Measurements from ENCODE around the gene FAR2. TPM values are rescaled to one million over a fixed set of nuclear protein-coding genes. Genes with fewer than 3 reads are reported as not detected.
A peak's percentile ranks its signal among the peaks of the same experiment; 100 is the strongest.

FAR2 gene
- total and polyA plus RNA-seq, 2 donors (not counting 1 experiment from before 2014, with no cell fraction given), result 9.2 to 10.2 TPM

DNA sequence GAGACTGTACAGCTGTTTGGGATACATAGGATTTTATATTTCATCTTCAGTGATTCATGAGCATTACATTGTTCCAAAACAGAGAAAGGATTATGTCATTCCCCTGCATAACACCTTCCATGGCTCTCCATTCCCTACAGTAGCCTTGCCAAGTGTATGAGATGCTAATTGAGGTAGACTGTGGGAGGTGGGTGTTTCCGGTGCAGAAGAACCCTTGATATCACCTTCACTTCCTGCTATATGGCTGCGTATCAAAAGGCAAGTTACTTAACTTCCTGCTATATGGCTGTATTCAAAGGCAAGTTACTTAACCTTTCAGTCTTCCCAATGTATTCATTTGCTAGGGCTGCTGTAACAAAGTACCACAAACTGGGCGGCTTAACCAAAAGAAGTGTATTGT, 11.2 kb downstream of the FAR2 start:
- no peaks in the 10 kb centered on the region for H3K27me3 ChIP-seq (ENCODE audit: control insufficient read depth, insufficient read depth, low read length)
- no peak overlapping the region for H3K4me2 ChIP-seq (ENCODE audit: extremely low read depth, insufficient read depth, low read length)
- peaks cover 4% of the 10 kb centered on the region for H3K4me1 ChIP-seq (ENCODE audit: control insufficient read depth, extremely low read depth, insufficient read depth, low read length)
- no peaks in the 10 kb centered on the region for H3K79me2 ChIP-seq (ENCODE audit: control insufficient read depth, insufficient read depth, low read length)
- no peaks in the 10 kb centered on the region for H3K36me3 ChIP-seq (ENCODE audit: control insufficient read depth, insufficient read depth, low read length)
- no peak overlapping the region for H3K27ac ChIP-seq (ENCODE audit: insufficient read depth, low read length)
- TF ChIP-seq, protein P1, sequence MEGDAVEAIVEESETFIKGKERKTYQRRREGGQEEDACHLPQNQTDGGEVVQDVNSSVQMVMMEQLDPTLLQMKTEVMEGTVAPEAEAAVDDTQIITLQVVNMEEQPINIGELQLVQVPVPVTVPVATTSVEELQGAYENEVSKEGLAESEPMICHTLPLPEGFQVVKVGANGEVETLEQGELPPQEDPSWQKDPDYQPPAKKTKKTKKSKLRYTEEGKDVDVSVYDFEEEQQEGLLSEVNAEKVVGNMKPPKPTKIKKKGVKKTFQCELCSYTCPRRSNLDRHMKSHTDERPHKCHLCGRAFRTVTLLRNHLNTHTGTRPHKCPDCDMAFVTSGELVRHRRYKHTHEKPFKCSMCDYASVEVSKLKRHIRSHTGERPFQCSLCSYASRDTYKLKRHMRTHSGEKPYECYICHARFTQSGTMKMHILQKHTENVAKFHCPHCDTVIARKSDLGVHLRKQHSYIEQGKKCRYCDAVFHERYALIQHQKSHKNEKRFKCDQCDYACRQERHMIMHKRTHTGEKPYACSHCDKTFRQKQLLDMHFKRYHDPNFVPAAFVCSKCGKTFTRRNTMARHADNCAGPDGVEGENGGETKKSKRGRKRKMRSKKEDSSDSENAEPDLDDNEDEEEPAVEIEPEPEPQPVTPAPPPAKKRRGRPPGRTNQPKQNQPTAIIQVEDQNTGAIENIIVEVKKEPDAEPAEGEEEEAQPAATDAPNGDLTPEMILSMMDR (conservative IDR thresholded peaks at IDR 0.05 in 1 of 2, IDR thresholded peaks at IDR 0.05 in 1 of 2; ENCODE audit: low read depth in 1 of 2, low read length in 2 of 2), result no peak
- no peak for TF ChIP-seq EZH2 (IDR thresholded peaks at IDR 0.05; ENCODE audit: low read length, missing control alignments)
- no peak overlapping the region for H3K4me3 ChIP-seq (replicated peaks in 1 of 4; ENCODE audit: control extremely low read depth in 1 of 4, insufficient read depth in 1 of 4, low read depth in 3 of 4, low read length in 4 of 4)
- H4K20me1 ChIP-seq (ENCODE audit: control insufficient read depth, extremely low read depth, insufficient read depth, low read length), result no peaks in the 10 kb centered on the region
- no peak for DNase-seq (ENCODE audit: low read depth in 2 of 2)
- H2AFZ ChIP-seq (ENCODE audit: low read length), result no peak overlapping the region
- no peaks in the 10 kb centered on the region for H3K9me3 ChIP-seq (ENCODE audit: control insufficient read depth, insufficient read depth, low read depth, low read length)
- no peak overlapping the region for H3K9ac ChIP-seq (ENCODE audit: insufficient read depth, low read length)

DNA sequence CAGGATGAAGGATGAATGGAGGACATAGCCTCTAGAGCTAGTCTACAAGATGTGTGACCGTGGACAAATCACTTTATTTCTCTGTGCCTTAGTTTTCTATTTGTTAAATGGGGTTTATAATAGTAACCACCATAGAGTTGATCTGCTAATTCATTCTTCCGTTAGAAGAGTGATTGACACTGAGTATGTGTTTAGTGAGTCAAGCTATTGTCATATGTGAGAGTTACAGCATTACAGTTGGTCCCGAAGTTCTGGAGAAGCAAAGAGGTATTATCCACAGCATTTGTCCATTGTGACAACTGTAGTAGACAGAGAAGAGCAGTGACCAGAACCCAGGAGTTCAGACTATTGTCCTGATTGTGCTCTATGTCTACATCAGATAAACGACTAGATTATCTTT, 14.1 kb downstream of the FAR2 start:
- TF ChIP-seq, protein P1 (conservative IDR thresholded peaks at IDR 0.05 in 1 of 2, IDR thresholded peaks at IDR 0.05 in 1 of 2; ENCODE audit: low read depth in 1 of 2, low read length in 2 of 2), result no peak
- no peak for TF ChIP-seq EZH2 (IDR thresholded peaks at IDR 0.05; ENCODE audit: low read length, missing control alignments)
- Histone ChIP-seq H4K20me1 (ENCODE audit: control insufficient read depth, extremely low read depth, insufficient read depth, low read length) (no peaks in the 10 kb centered on the region), H3K4me2 (ENCODE audit: extremely low read depth, insufficient read depth, low read length) (no peak overlapping the region), H3K79me2 (ENCODE audit: control insufficient read depth, insufficient read depth, low read length) (no peaks in the 10 kb centered on the region), H3K9me3 (ENCODE audit: control insufficient read depth, insufficient read depth, low read depth, low read length) (no peaks in the 10 kb centered on the region), H3K4me1 (ENCODE audit: control insufficient read depth, extremely low read depth, insufficient read depth, low read length) (peaks cover 4% of the 10 kb centered on the region), H2AFZ (ENCODE audit: low read length) (no peak overlapping the region), H3K27ac (ENCODE audit: insufficient read depth, low read length) (no peak overlapping the region), H3K36me3 (ENCODE audit: control insufficient read depth, insufficient read depth, low read length) (no peaks in the 10 kb centered on the region), H3K9ac (ENCODE audit: insufficient read depth, low read length) (no peak overlapping the region), H3K27me3 (ENCODE audit: control insufficient read depth, insufficient read depth, low read length) (no peaks in the 10 kb centered on the region), H3K4me3 (replicated peaks in 1 of 4; ENCODE audit: control extremely low read depth in 1 of 4, insufficient read depth in 1 of 4, low read depth in 3 of 4, low read length in 4 of 4) (no peak overlapping the region)
- no peak for DNase-seq (ENCODE audit: low read depth in 2 of 2)

DNA sequence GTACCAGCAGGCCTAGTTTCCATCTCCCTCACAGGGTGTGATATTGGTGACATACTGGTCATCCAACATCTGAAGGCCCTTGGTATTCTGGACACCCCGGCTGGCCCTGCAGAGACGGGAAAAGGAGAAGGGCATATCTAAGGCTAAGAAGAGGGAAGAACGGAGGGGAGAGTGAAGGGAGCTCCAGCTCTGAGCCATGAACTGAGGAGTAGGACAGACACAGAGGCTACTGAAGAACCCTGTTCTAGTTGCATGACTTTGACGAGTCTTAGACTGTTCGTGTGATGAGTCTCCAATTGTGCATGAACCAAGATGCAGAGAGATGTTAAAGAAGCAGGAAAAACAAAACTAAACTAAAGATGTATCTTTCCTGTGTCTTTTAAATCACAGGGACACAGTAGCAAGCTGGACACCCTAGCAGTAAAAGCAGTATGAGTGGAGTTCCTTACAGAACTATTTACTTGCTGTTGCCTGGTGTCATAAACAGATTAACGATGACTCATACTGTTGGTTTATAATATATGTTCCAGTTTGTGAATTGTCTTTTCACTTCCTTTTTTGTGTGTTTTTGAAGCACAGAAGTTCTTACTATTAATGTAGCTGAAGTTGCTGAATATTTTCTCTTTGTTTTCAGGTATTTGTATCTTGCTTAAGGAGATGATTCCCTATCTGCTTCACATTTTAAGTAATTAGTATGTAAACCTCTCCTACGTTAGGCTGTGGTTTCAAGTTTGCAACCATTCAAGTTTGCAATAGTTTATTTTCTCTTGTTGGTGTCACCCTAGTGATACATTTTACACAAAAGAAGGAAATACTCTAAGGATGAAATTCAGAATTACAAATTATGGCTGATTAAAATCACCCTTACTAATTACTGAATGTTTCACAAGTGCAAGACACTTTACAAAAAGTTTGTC, 15.7 kb downstream of the FAR2 start:
- Histone ChIP-seq H4K20me1 (ENCODE audit: control insufficient read depth, extremely low read depth, insufficient read depth, low read length) (no peaks in the 10 kb centered on the region), H3K36me3 (ENCODE audit: control insufficient read depth, insufficient read depth, low read length) (no peaks in the 10 kb centered on the region), H3K9me3 (ENCODE audit: control insufficient read depth, insufficient read depth, low read depth, low read length) (no peaks in the 10 kb centered on the region), H3K27ac (ENCODE audit: insufficient read depth, low read length) (peak overlapping the region; percentile 70), H3K79me2 (ENCODE audit: control insufficient read depth, insufficient read depth, low read length) (no peaks in the 10 kb centered on the region), H3K27me3 (ENCODE audit: control insufficient read depth, insufficient read depth, low read length) (no peaks in the 10 kb centered on the region), H3K4me2 (ENCODE audit: extremely low read depth, insufficient read depth, low read length) (peak overlapping the region; percentile 77), H3K4me1 (ENCODE audit: control insufficient read depth, extremely low read depth, insufficient read depth, low read length) (peaks cover 4% of the 10 kb centered on the region), H2AFZ (ENCODE audit: low read length) (peak overlapping the region; percentile 36), H3K9ac (ENCODE audit: insufficient read depth, low read length) (no peak overlapping the region), H3K4me3 (replicated peaks in 1 of 4; ENCODE audit: control extremely low read depth in 1 of 4, insufficient read depth in 1 of 4, low read depth in 3 of 4, low read length in 4 of 4) (no peak overlapping the region)
- DNase-seq (ENCODE audit: low read depth in 2 of 2), result peak; percentile 64 to 85
- TF ChIP-seq, protein P1 (conservative IDR thresholded peaks at IDR 0.05 in 1 of 2, IDR thresholded peaks at IDR 0.05 in 1 of 2; ENCODE audit: low read depth in 1 of 2, low read length in 2 of 2), result no peak
- TF ChIP-seq EZH2 (IDR thresholded peaks at IDR 0.05; ENCODE audit: low read length, missing control alignments), result no peak

Data from fibroblast of lung (primary cell).